GM18951 (cell line): Measurements from ENCODE around the gene MYOM1.
A peak's percentile ranks its signal among the peaks of the same experiment; 100 is the strongest.

Experiments used
- POLR2A ChIP-seq: IDR thresholded peaks from 4 replicates; pipeline ENCODE4 v1.6.1; 2011; ENCODE audit warnings: mild to moderate bottlenecking; ENCODE audit not compliant: insufficient read length, insufficient read depth; ENCODE audit errors: extremely low read depth
- in situ Hi-C: fragments of 300-500 bp; cut with MboI; formaldehyde crosslinking; loops from one replicate; pipeline ENCODE4 v1.12.0; 2022; ENCODE audit warnings: low sequenced_read_pairs, mixed read lengths, inconsistent platforms; ENCODE audit not compliant: unreplicated experiment

MYOM1 gene

DNA sequence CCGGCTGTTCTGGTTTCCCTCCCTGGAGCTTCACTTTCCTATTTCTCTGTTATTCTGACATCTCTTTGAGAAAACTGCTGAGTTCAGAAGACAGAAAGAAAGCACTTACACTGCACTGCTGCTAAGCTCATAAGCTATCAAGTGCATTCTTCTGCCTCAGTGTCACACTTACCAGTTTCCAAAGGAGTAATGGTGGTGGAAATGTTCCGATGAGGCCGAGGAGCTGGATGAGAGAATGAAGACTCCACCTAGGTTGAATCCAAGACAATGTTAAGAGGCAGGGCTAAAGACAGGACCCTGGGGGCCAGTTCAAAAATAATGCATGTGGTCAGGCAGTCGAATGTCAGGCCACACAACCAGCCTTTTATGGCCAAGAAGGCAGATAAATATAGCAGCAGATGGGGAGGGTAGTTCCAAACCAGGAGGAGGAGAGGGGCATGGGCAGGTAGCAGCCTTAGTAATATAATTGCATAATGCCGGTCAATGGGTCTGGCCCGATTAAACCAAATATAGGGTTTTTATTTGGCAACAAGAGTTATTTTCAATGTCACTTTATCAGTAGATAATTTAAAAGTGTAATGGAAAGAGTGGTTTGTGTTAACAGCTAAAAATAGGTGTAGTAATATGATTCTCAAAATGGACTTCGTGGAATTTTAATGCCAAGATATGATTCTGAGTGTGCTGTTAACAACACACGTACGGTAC is at the start of gene MYOM1:
MYOM1 (minus strand) TSS at position 338 of the 705 bp plus-strand sequence. CDS start 4,745 bp downstream, outside the sequence.
- no peak for TF ChIP-seq POLR2A
- in situ Hi-C loops = no loop called here

DNA sequence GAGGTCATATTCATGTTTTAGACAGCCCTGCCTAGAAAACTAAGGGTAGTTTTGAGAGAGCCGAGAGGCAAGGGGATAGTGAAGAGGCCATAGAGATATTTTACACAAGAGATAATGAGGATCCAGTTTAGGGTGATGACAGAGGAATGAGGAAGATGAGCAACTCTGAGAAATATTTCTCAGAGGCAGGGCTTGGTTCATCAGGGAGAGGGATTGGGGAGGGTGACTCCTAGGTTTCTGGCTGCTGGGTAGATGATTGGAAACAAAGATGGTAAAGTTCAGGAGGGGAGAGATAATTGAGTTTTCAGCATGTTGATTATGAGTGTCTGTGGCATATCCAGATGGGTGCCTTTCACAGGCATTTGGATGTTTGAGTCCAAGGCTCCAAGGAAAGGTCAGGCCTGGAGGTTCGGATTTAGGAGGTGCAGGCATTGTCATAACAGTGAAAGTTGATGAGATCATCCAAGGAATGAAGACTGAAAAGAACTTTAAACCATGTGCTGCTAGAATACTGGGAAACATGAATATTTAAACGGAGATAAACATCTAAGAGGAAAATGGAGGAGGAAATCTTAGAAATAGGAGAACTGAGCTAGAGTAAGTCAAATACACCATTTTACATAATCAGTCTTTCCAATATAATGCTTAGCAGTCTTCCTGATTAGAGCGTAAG is 49.6 kb upstream of the MYOM1 start:
- TF ChIP-seq POLR2A = no peak
- in situ Hi-C loops = no loop called here

DNA sequence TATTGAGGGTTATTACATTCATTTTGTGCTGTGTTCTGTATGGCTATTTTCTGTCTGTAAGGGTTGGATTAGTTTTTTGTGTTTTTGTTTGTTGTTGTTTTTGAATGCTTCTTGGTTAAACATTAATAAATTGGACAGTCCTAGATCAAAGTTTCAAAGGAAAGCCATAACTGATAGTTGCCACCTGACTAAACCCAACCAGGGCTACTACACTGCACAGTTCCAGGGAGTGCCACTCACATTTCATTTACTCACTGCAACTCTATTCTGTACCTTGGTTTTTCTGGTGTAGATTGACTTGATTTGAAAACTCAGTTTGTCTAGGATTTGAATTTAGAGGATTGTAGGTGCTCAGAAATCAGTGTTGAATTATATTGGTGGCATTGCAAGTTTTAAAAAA is 48.5 kb upstream of the MYOM1 start:
- no peak for TF ChIP-seq POLR2A
- in situ Hi-C loops = no loop called here

DNA sequence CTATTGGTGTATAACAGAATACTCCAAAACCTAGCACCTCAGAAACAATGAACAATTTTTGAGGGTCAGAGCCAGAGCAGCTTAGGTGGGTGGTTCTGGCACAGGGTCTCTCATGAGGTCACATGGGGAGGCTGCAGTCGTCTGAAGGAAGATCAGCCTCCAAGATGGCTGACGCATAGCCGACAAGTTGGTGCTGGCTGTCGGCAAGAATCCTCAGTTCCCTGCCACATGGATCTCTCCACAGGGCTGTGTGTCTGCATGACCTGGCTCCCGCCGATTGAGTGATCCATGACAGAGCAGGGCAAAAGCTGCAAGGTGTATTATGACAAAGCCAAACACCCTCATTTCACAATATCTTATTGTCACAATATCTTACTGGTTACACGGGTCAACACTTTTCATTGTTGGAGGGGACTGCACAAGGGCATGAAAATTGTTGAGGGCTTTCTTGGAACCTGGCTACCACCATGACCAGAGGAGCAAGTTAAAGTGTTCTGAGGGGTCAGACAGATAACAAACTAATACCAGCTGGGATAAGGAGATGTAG is 46.4 kb upstream of the MYOM1 start:
- in situ Hi-C loops = no loop called here
- no peak for TF ChIP-seq POLR2A

DNA sequence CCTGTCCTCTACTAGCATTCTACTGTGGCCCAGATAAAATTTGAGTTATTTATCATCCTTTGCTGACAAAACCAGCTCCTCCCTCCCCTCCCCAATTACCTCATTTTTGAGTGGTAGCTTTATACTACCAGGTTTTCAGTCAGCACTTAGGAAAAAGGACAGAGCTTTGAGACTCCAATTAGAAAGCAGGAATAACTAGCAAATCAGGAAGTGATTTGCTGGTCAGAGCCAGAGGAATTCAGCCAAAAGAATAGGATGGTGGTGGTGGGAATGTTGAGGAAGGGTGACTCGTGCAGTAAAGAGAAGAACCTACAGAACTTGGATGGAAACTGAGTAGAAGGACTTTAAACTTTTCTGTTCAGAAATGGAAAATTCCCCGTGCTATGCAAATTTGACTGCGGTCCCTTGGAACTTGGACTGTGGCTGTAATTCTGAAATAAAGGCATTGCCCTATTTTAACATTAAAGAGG is 45.8 kb upstream of the MYOM1 start:
- in situ Hi-C loops = no loop called here

DNA sequence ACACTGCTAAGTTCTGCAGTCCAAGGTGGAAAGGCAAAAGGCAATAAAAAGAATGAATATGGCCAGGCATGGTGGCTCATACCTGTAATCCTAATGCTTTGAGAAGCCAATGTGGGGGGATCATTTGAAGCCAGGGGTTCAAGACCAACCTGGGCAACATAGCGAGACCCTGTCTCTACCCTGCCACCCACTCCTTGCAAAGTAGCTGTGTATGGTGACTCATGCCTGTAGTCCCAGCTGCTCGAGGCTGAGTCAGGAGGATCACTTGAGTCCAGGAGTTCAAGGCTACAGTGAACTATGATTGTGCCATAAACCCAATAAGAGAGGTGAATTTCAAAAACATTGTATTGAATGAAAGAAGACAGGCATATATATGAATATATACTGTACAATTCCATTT is 44.6 kb upstream of the MYOM1 start:
- in situ Hi-C loops = loop anchor here (5.0 kb wide), 1 partner anchor 333 kb away; no protein-coding TSS in a partner anchor
- TF ChIP-seq POLR2A = no peak

More for the DNA sequence above, 45.8 kb upstream of the MYOM1 start:
- TF ChIP-seq POLR2A = no peak

DNA sequence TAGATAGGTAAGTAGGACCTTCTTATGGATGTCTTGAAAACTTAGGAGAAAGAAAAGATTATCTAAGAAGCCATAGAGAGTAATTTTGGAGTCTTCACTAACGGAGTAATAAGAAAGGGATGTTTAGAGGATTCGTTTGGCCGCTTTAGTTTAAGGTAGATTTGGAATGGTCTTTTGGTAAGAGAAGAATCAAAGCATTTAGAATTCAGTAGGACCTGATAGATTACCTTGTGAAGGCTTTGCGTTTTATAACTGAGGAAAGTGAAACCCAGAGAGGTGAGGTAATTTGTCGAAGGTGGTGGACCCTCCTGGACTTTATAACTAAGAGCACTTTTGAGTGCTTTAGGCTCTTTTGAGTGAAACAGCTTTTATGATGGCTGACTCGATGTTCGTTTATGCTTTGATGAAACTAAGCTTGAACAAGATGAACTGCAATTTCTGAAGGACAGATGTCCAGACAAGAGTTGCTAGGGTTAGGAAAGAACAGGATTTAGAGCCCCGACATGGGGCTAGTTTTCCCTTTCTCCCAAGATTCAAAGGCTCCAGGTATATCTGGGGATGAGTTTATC is 43.4 kb upstream of the MYOM1 start:
- in situ Hi-C loops = loop anchor here (5.0 kb wide), 1 partner anchor 334 kb away; no protein-coding TSS in a partner anchor

DNA sequence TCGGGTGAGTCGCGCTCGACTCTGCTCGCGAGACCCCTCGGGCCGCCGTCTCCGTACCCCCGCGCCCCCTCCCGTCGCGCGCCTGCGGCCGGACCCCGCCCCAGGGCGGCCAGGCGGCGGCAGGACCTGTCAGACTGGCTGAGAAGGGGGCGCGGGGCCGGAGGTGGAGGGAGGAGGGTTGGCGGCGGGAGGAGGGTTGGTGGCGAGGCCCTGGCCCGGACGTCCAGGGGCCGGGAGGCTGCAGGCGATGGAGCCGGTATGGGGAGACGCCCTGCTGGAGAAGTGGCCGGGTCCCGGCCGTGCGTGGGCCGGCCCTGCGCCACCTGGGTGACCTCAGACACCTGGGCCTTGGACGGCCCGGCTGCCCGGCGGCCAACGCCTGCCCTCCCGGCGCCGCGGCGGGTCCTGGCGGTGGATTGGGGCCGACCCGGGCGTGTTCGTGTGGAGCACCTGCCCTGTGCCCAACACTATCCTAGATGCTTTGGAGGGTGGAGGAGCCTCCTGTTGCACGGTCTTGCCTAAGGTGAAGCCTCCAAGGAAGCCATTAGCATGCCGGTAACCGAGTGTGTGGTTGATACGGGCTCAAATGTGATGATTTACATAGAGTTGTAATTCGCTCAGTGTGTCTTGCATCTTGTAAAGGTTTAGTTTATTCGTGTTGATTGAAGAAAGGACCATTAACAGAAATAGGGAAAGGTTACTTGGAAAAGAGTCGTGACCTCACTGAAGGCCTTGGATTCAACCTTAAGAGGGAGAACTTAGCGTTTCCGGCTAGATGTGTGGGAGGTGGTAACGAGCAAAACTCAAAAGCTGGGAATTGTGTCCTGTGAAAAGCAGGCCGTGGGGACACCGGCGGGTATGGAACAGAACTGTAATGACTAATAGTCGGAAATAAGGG is 42.7 kb upstream of the MYOM1 start:
- TF ChIP-seq POLR2A = no peak
- in situ Hi-C loops = loop anchor here (5.0 kb wide), 1 partner anchor 335 kb away; no protein-coding TSS in a partner anchor

More for the DNA sequence above, 43.4 kb upstream of the MYOM1 start:
- no peak for TF ChIP-seq POLR2A

DNA sequence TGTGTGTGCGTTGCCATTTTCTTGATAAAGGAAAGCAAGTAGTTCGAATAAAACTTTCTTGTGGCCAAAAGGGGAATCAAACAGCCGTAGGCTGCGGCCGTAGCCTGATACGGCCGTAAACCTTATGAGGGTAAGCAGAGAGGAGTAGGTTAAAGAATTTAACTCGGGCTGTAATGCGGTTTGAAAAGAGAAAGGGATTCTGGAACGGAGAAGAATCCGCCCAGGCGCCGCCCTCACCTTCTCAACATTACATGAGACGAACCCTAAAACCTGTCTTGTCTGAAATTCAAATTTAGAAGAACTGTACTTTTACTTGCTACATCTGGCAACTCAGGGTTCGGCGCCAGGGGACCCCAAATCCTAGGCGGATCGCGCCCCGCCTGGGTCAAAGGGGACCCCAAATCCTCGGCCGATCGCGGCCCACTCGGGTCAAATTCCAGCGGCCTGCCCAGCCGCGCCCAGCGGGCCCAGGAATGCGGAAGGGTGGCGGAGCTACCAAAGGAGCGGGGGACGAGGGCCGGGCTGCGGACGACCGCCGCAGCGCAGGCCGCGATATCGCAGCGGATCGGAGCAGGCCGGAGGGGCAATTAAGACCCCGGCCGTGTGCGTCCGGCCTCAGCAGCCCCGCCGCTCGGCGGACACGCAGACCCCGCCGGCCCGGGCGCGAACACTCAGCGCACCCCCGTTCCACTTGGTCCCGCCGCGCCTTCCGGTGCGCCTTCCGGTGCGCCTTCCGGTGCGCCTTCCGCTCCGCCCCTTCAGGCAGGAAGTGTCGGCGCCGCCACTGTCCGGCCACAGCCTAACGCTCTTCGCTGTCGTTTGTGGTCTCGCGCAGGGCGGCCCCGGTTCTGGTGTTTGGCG is 41.8 kb upstream of the MYOM1 start, which contains the start of gene MYL12B:
MYL12B (plus strand) TSS at position 761 of the 861 bp plus-strand sequence. CDS start 10,766 bp downstream, outside the sequence.
- in situ Hi-C loops = loop anchor here (5.0 kb wide), 1 partner anchor 336 kb away; no protein-coding TSS in a partner anchor
- TF ChIP-seq POLR2A = peak; percentile 81

DNA sequence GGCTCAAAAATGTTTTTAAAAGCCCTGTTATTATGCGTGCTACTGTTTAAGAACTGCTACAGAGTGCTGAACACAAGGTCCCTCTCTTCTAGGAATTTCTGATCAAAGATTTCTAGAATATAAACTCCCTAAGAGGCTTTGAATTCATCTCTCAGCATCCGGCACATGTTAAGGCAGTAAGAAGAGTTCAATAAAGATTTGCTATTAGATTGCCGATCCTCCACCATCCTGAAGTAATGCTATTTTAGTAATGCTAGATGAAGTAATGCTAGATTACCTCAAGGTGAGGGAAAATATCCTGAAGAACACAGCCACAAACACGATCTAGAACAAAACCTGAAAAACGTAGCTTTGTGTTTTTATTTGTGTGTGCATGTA is 41.2 kb upstream of the MYOM1 start:
- no peak for TF ChIP-seq POLR2A
- in situ Hi-C loops = loop anchor here (5.0 kb wide), 1 partner anchor 336 kb away; no protein-coding TSS in a partner anchor

DNA sequence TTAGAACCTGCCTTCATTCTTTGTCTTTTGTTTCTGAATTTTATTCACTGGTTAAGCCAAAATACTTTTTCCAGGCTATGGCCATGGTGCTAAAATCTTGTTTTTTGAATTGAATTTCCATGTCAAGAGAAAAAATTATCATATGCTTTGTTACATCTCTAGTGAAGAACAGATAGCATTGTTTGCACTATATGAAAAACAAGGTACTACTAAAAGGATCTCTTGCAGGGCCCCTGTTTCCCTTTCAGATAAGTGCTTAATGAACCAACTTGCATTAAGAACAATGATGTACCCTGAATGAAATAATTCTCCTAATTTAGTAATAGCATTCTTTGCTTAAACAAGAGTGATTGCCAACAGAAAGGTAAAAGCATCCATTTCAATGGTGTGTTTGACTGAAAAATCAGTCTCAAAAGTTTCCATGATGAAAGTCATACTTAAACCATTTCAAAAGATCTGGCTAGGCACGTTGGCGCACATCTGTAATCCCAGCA is 37.9 kb upstream of the MYOM1 start:
- no peak for TF ChIP-seq POLR2A
- in situ Hi-C loops = no loop called here
